ENCODE measurements around the gene OR2V1.
"Not testable (repeated sequence)": the region's sequence is repeated elsewhere in the genome, so short reads cannot be mapped to it uniquely, and the experiment has no call there.

OR2V1 gene

DNA sequence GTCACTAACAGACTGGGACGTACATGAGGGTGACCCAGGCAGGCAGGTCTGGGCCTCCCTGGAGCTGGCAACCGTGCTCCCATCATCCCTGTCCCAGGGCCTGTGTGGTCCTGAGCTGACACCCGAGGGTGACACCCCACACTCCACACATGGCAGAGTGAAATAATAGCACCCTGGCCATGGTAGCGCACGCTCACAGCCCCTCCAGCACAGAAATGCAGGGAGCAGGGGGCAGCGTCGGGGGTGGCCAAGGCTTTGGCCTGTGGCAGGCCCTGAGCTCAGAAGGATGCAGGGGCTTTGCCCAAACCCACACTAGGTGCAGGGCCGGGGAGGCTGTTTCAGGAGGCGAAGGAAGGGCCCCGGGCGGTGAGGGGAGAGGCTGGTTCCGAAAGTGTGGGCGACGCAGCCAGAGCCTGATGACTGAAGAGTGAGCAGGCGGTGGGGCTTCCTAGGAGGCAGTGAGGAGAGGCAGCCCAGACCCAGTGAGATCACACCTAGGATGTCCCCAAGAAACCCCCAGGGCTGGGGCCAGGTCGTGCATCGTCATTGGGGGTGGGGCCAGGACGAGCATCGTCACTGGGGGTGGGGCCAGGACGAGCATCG, 29.3 kb upstream of the OR2V1 start:
- no peak for DNase-seq

GRCh38 chr5:181159286-181160151, 28.6 kb upstream of the OR2V1 start:
- DNase-seq, result peak; percentile 85

GRCh38 chr5:181158869-181159268, 27.9 kb upstream of the OR2V1 start:
- no peak for DNase-seq

GRCh38 chr5:181156758-181157157, 25.8 kb upstream of the OR2V1 start:
- DNase-seq, result no peak

DNA sequence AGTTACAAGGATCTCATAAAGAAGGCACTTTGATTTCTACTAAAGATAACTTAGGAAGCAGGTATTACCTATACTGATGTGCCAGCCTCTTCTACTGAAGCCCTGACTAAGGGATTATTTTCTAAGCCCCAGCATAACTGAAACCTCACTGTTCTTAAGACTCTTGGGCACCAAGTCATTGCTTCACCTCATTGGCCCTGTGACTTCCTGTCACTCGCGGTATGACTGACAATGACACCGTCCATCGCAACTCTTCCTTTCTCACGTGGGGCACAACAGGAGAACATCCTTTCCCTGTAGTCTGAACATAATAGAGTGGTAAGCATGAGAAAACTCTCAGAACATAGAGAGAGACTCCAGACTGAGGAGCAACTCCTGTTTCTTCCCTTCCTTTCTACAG, 22.8 kb upstream of the OR2V1 start:
- no peak for DNase-seq

- no peak for DNase-seq
These were observed 21.4 kb upstream of the OR2V1 start for GRCh38 chr5:181152406-181152805.

DNA sequence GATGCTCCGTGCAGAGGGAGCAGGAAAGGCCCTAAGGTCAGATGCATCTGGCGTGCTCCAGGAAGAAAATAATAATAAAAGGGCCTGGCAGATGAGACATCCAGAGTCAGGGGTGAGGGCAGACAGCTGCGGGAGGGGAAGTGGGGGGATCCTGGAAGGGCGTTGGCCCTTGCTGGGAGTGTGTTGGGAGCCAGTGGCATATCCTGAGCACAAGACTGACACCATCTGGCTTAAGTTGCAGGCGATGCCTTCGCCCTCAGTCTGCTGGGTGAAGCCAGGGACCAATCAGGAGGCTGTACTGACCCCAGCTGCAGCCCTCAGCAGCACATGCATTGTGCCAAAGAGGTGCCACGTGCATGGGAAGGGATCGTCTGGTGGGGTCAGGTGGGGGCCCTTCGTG, 20.2 kb upstream of the OR2V1 start:
- DNase-seq, result no peak

DNA sequence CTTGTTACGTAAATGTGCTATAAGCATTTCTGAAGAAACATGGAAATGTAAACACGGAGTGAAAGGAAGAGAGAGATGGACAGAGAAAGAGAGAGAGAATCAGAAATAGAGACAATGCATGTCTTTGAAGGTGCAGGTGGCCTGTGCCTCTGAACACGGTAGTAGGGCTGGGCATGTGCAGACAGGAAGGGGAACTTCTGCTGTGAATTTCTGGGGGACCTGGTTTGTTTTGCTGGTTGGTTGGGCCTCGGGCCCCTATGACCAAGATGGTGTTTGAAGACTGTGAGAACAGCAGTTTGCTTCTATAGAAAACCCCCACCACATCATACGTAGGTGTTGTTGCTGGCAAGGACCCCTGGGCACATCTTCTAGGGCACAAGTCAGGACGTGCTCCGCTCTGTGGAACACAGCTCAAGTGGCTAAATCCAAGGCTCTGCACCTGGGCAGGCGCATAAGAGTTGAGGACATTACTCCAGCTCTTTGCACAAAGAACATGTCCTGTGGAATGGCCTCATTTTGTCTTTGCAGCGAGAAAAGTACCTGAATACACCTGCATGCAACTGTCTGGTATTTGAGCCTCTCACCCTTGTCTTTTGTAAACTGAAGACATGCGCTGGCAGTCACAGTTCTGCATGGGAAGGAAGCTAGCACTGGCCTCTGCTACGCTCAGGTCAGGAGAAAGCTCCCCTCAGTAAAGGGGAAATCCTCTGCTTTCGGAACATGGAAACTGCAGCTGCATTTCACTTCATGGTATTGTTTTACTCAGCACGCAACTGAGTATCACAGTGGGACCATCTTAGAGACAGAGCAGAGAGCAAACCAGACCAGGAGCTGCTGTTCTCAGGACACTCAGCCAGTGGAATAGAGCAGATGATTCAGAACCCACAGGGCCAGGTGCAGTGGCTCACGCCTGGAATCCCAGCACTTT, 19.1 kb upstream of the OR2V1 start:
- no peak for DNase-seq

GRCh38 chr5:181149355-181149754, 18.4 kb upstream of the OR2V1 start:
- no peak for DNase-seq

DNA sequence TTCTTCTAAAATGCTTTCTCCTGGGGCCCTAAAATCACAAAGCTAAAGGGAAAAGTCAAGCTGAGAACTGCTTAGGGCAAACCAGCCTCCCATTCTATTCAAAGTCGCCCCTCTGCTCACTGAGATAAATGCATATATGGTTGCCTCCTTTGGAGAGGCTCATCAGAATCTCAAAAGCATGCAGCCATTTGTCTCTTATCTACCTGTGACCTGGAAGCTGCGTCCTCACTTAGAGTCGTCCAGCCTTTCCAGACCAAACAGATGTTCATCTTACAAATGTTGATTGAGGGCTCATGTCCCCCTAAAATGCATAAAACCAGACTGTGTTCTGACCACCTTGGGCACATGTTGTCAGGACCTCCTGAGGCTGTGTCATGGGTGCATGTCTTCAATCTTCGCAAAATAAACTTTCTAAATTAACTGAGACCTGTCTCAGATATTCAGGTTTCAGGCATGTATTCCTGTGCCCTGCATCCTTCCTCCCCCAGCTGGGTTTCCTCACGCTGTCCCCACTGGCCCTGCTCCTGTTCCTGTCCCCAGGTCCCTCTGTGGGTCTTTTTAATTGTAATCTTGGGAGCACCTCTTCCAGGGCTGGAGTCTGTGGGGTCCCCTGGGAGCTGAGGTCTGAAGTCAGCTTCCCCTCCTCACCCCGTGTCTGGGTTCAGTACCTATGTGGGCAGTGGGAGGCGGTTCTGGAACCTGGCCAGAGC, 16.1 kb upstream of the OR2V1 start, which contains the start of gene OR2V2:
TSS of gene OR2V2 (plus strand) at position 660 of the 710 bp plus-strand sequence. CDS start 7,357 bp downstream, outside the sequence.
- DNase-seq, result not testable (repeated sequence)

- no peak for DNase-seq
These were observed 14.2 kb upstream of the OR2V1 start for GRCh38 chr5:181145133-181145532.

DNA sequence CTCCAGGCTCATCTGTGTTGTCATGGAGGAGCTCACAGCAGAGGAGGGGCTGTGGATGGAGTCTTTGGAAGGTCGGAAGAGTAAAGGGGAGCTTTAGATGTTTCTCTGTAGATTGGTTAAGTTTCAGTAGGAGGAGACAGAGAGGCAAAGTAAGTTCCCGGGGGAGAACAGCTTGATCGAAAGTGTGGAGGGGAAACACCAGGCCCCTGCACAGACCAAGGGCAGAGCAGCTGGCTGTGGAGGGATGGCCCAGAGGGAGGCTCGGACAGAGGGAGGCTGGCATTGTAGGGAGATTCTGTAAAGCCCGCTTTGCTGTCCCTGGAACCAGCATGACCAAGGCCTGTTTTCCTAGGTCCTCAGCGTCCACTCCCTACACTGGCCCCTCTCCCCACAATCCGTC, 11.1 kb upstream of the OR2V1 start:
- no peak for DNase-seq

DNA sequence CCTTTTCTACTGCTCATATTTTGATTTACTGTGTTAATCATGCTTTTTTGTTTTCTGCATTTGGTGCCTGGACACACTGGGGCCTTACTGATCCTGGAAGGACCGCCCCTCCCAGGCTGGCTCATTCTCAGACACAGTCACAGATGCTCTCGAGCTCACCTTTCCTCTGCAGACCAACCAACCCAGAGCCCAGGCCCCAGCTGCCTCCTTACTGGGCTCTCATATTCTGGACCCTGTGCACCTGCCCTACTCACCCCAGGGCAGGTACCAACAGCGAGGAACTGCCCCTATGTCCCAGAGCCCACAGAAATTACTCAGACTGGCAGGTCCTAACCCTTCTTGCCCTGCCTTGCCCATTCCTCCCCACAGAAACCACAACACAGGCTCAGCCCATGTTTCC, 9.8 kb upstream of the OR2V1 start:
- DNase-seq, result no peak

DNA sequence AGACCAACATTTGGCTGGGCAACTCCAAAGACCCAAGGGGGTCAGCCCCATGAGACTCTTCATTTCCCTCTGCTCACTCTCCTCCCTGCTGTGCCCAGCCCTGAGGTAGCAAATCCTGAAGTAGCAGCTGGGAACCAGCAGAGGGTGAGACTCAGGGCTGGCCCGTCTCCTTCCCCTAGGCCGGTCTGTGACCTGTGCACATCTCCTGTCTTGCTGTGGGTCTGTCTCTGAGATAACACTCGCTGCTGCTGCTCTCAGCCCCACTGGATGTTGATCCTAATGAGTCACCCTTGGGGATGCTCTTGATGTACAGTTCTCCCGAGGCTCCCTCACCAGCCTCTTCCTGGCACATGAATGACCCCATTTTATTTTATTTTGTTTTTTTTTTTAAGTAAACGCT, 7.3 kb upstream of the OR2V1 start:
- no peak for DNase-seq

- DNase-seq, result no peak
These were observed 5.5 kb upstream of the OR2V1 start for GRCh38 chr5:181136361-181136955.

- DNase-seq, result no peak
These were observed 3.3 kb upstream of the OR2V1 start for GRCh38 chr5:181134259-181134658.

- no peak for DNase-seq
These were observed 2.8 kb upstream of the OR2V1 start for GRCh38 chr5:181133610-181134231.

GRCh38 chr5:181133083-181133482, 2.1 kb upstream of the OR2V1 start:
- no peak for DNase-seq

- no peak for DNase-seq
These were observed 545 bp upstream of the OR2V1 start for GRCh38 chr5:181131514-181131913.

DNA sequence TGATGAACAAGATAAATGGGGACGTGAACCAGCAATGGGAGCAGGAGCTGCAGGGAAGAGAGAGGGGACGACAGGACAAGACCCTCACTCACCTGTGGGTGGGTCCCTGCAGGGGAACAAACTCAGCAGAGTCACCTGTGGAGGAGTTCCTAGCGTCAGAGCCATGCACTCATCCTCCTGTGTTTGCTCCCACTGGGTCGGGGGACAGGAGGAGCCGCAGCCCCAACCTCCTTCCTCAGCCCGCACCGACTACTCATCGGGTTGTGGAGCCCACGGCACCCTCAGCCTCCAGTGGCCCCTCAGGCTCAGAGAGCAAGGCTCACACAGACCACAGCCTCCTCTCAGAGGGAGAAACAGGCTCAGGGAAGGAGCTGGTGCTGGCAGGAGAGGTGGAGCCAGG, 888 bp downstream of the OR2V1 start:
- not testable (repeated sequence) for DNase-seq

- no peak for DNase-seq
These were observed 1.4 kb downstream of the OR2V1 start for GRCh38 chr5:181129601-181130000.
